ENCODE results near the gene PRDM15. TPM values are rescaled to one million over a fixed set of nuclear protein-coding genes. Genes with fewer than 3 reads are reported as not detected.
A peak's percentile ranks its signal among the peaks of the same experiment; 100 is the strongest.

Gene PRDM15
- total RNA-seq, 2 donors from 2014 or later: 12.9 to 22.1 TPM

DNA sequence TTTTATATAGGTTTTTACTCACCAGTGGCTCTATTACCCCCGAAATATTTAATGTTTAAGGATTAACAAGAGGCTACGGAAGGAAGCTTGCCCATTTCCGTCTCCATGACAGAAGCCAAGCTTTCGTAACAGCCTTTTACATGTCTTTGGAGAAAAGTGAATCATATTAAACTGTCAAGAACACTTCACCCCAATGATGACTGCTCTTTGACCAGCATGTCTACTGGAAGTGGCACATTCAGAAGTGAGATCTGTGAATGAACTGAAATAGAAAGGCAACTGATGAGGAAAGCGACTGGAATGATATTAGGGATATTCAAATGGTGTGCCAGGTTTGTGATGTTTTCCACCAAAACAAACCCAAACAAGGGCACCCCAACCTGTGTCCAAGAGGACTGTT lies 8.5 kb upstream of the PRDM15 start:
- H3K9me3 Mint-ChIP-seq: no peaks in the 10 kb centered on the region
- no peaks in the 10 kb centered on the region for H3K27me3 Mint-ChIP-seq
- DNase-seq (ENCODE audit: low spot score): no peak
- H3K4me3 Mint-ChIP-seq: no peak overlapping the region
- H3K27ac Mint-ChIP-seq: no peak overlapping the region
- no peak for ATAC-seq
- H3K4me1 Mint-ChIP-seq (ENCODE audit: low read depth in 2 of 2): no peaks in the 10 kb centered on the region
- H3K36me3 Mint-ChIP-seq: no peaks in the 10 kb centered on the region

DNA sequence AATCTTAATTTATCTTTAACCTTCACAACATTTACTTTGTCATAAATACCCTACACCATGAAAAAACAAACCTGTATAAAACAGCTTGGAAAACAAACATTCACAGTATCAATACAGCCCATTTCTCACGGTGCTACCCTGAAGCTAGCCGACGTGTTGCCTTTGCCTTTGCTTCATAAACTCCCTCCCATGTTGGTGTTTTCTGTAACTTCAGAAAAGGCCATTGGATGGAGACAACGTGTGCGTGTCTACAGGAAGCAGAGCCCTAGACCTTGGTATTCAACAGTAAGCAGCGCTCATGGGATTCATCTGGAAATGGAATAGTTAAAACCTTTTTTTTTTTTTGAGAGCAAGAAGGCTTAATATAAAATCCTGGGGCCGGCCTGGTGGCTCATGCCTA lies 7.2 kb upstream of the PRDM15 start:
- Mint-ChIP-seq H3K27ac (no peak overlapping the region), H3K27me3 (no peaks in the 10 kb centered on the region), H3K4me1 (ENCODE audit: low read depth in 2 of 2) (no peaks in the 10 kb centered on the region), H3K4me3 (no peak overlapping the region), H3K9me3 (no peaks in the 10 kb centered on the region), H3K36me3 (no peaks in the 10 kb centered on the region)
- no peak for ATAC-seq
- DNase-seq (ENCODE audit: low spot score): no peak

- DNase-seq (ENCODE audit: low spot score) (no peak), ATAC-seq (no peak)
- Mint-ChIP-seq H3K9me3 (no peaks in the 10 kb centered on the region), H3K4me1 (ENCODE audit: low read depth in 2 of 2) (no peaks in the 10 kb centered on the region), H3K27ac (no peak overlapping the region), H3K36me3 (no peaks in the 10 kb centered on the region), H3K4me3 (no peak overlapping the region), H3K27me3 (no peaks in the 10 kb centered on the region)
Measured at GRCh38 chr21:41885341-41886024, 6.3 kb upstream of the PRDM15 start.

DNA sequence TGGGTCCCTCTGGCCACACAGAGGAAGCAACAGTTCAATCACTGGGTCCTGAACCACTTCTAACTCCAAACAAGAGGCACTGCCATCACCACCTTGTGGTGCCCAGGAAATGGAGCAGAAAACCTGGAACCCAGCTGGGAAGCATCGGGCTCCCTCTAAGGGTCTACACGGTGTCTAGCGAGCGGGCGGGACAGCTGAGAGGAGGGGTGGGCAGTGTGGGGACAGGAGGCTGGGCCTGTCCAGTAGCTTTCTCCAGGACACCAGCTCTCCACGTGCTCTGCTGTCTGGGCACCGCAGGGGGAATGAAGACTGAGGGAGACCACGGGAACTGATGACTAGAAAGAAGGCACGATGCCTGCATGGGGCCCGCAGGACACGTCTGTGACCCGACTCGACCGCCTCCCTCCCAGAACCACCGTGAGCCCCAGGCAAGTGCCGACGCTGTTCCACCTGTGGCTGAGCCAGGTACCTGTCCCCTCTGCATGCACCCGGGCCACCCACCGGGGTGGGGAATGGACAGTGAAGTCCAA lies 5.4 kb upstream of the PRDM15 start:
- ATAC-seq (peak in 1 of 2 donors; percentile 33), DNase-seq (ENCODE audit: low spot score) (no peak)
- Mint-ChIP-seq H3K27me3 (no peaks in the 10 kb centered on the region), H3K36me3 (no peaks in the 10 kb centered on the region), H3K4me1 (ENCODE audit: low read depth in 2 of 2) (peaks cover 0 to 4% of the 10 kb centered on the region in 2 donors), H3K9me3 (no peaks in the 10 kb centered on the region), H3K4me3 (no peak overlapping the region), H3K27ac (no peak overlapping the region)

DNA sequence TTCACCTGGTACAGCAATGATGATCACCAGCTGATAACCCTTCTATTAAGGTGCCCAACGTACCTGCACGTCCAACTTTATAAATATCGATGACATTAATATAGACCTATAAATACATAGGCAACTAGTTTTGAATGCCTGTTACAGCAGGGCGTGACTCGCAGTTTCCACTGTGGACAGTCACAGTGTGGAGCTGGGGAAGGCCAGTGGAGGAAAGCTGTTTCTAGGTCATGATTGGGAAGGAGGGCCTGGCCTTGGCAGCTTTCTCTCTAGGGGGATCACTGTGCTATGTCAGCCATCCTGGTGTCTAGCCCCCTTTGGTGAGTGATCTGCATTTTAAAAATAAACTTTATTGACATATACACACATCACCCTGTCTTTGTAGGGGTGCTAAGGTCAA lies 4.4 kb upstream of the PRDM15 start:
- Mint-ChIP-seq H3K27me3 (no peaks in the 10 kb centered on the region), H3K9me3 (no peaks in the 10 kb centered on the region), H3K4me1 (ENCODE audit: low read depth in 2 of 2) (peaks cover 0 to 4% of the 10 kb centered on the region in 2 donors), H3K36me3 (no peaks in the 10 kb centered on the region), H3K4me3 (no peak overlapping the region), H3K27ac (no peak overlapping the region)
- ATAC-seq: no peak
- no peak for DNase-seq (ENCODE audit: low spot score)

GRCh38 chr21:41881051-41881450 lies 1.9 kb upstream of the PRDM15 start:
- ATAC-seq: no peak
- Mint-ChIP-seq H3K27ac (peak overlapping the region in 1 of 2 donors; percentile 61), H3K4me1 (ENCODE audit: low read depth in 2 of 2) (peaks cover 14 to 16% of the 10 kb centered on the region in 2 donors), H3K27me3 (no peaks in the 10 kb centered on the region), H3K9me3 (no peaks in the 10 kb centered on the region), H3K36me3 (no peaks in the 10 kb centered on the region), H3K4me3 (peak overlapping the region; percentile 13)
- no peak for DNase-seq (ENCODE audit: low spot score)

- ATAC-seq: no peak
- H3K4me3 Mint-ChIP-seq: peak overlapping the region; percentile 87
- no peaks in the 10 kb centered on the region for H3K9me3 Mint-ChIP-seq
- peak overlapping the region; percentile 86 to 88 for H3K27ac Mint-ChIP-seq
- no peaks in the 10 kb centered on the region for H3K36me3 Mint-ChIP-seq
- H3K4me1 Mint-ChIP-seq (ENCODE audit: low read depth in 2 of 2): peaks cover 16 to 20% of the 10 kb centered on the region in 2 donors
- no peaks in the 10 kb centered on the region for H3K27me3 Mint-ChIP-seq
- DNase-seq (ENCODE audit: low spot score): no peak
Measured at GRCh38 chr21:41880153-41880552, 1.0 kb upstream of the PRDM15 start.

DNA sequence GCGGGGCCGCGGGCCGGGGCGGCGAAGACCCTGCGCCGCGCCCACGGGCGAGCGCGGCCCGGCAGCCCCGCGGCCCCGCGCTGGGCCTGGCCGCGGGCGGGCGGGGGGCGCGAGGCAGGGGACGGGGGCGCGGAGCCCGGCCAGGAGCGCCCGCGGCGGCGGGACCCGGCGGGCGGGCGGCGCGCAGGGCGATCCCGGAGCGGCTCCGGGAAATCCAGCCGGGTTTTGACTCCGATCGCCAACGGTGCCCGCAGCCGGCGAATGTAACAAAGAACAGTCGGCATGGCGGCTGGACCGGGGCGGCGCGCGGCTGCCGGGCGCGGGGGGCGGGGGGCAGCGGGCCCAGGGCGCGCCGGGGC lies 334 bp downstream of the PRDM15 start:
- ATAC-seq (peak; percentile 82 to 87), DNase-seq (ENCODE audit: low spot score) (peak; percentile 84)
- H3K4me1 Mint-ChIP-seq (ENCODE audit: low read depth in 2 of 2): peaks cover 16 to 20% of the 10 kb centered on the region in 2 donors
- H3K36me3 Mint-ChIP-seq: no peaks in the 10 kb centered on the region
- H3K4me3 Mint-ChIP-seq: peak overlapping the region; percentile 87
- H3K9me3 Mint-ChIP-seq: no peaks in the 10 kb centered on the region
- H3K27ac Mint-ChIP-seq: no peak overlapping the region
- no peaks in the 10 kb centered on the region for H3K27me3 Mint-ChIP-seq

GRCh38 chr21:41877901-41878830 lies 978 bp downstream of the PRDM15 start:
- no peak for DNase-seq (ENCODE audit: low spot score)
- no peaks in the 10 kb centered on the region for H3K36me3 Mint-ChIP-seq
- H3K4me3 Mint-ChIP-seq: peak overlapping the region; percentile 84
- ATAC-seq: peak in 1 of 2 donors; percentile 13
- H3K9me3 Mint-ChIP-seq: no peaks in the 10 kb centered on the region
- H3K27ac Mint-ChIP-seq: peak overlapping the region; percentile 64 to 68
- peaks cover 19 to 20% of the 10 kb centered on the region in 2 donors for H3K4me1 Mint-ChIP-seq (ENCODE audit: low read depth in 2 of 2)
- no peaks in the 10 kb centered on the region for H3K27me3 Mint-ChIP-seq

- DNase-seq (ENCODE audit: low spot score) (no peak), ATAC-seq (no peak)
- H3K36me3 Mint-ChIP-seq: no peaks in the 10 kb centered on the region
- peak overlapping the region; percentile 84 for H3K4me3 Mint-ChIP-seq
- peak overlapping the region; percentile 64 to 68 for H3K27ac Mint-ChIP-seq
- H3K4me1 Mint-ChIP-seq (ENCODE audit: low read depth in 2 of 2): peaks cover 20% of the 10 kb centered on the region in 2 donors
- H3K27me3 Mint-ChIP-seq: no peaks in the 10 kb centered on the region
- no peaks in the 10 kb centered on the region for H3K9me3 Mint-ChIP-seq
Measured at GRCh38 chr21:41876928-41877652, 2.1 kb downstream of the PRDM15 start.

DNA sequence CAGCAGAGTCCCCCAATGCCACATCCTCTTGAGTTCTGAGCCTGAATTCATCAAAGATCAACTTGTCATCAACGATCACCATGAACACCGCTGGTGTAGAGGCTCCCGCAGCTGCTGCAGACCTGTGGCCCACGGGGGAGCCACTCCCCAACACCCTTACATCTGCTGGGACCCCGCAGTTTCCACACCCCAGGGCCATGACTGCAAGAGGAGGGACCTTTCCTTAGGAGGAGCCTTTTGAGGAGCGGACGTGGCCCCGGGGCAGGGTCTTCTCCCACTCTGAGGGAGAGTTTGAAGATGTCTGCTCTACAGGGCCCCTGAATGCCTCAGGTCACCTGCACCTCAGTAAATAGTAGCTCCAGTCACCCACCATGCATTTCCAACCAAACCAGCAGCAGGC lies 2.7 kb downstream of the PRDM15 start:
- peak overlapping the region in 1 of 2 donors; percentile 64 for H3K27ac Mint-ChIP-seq
- H3K27me3 Mint-ChIP-seq: no peaks in the 10 kb centered on the region
- peaks cover 20 to 22% of the 10 kb centered on the region in 2 donors for H3K4me1 Mint-ChIP-seq (ENCODE audit: low read depth in 2 of 2)
- H3K9me3 Mint-ChIP-seq: no peaks in the 10 kb centered on the region
- no peak overlapping the region for H3K4me3 Mint-ChIP-seq
- no peaks in the 10 kb centered on the region for H3K36me3 Mint-ChIP-seq
- DNase-seq (ENCODE audit: low spot score): no peak
- no peak for ATAC-seq

- DNase-seq (ENCODE audit: low spot score): no peak
- Mint-ChIP-seq H3K4me1 (ENCODE audit: low read depth in 2 of 2) (peaks cover 20 to 22% of the 10 kb centered on the region in 2 donors), H3K27me3 (no peaks in the 10 kb centered on the region), H3K36me3 (no peaks in the 10 kb centered on the region), H3K9me3 (no peaks in the 10 kb centered on the region), H3K27ac (no peak overlapping the region), H3K4me3 (no peak overlapping the region)
- no peak for ATAC-seq
Measured at GRCh38 chr21:41875086-41875485, 4.1 kb downstream of the PRDM15 start.

DNA sequence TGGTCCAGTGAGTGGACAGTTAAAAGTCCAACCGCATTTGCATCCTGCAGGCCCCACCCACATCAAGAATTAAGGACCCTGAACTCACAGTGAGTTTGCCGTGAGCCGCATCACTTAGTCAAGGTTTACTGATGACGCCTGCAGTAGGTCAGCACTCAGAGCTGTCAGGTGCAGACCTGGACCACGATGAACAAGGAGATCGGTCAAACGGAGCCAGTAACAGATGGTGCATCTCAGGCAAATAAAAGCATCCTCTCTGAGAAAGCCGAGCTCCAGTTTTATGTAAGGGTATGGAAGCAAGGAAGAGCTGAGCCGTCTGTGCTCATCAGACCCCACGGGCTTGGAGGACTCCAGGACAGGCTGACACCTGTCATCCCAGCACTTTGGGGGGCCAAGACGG lies 4.5 kb downstream of the PRDM15 start:
- DNase-seq (ENCODE audit: low spot score): no peak
- H3K4me1 Mint-ChIP-seq (ENCODE audit: low read depth in 2 of 2): peaks cover 20% of the 10 kb centered on the region in 2 donors
- ATAC-seq: no peak
- no peak overlapping the region for H3K4me3 Mint-ChIP-seq
- H3K9me3 Mint-ChIP-seq: no peaks in the 10 kb centered on the region
- no peak overlapping the region for H3K27ac Mint-ChIP-seq
- no peaks in the 10 kb centered on the region for H3K36me3 Mint-ChIP-seq
- H3K27me3 Mint-ChIP-seq: no peaks in the 10 kb centered on the region

All from natural killer cell treated with Interleukin-12 subunit alpha and Interleukin-12 subunit beta and Interleukin-15 and Interleukin-18, amount 100 ng/mL, for 72 hours (primary cell).